ENCODE measurements around the gene CD151.

The CD151 gene

DNA sequence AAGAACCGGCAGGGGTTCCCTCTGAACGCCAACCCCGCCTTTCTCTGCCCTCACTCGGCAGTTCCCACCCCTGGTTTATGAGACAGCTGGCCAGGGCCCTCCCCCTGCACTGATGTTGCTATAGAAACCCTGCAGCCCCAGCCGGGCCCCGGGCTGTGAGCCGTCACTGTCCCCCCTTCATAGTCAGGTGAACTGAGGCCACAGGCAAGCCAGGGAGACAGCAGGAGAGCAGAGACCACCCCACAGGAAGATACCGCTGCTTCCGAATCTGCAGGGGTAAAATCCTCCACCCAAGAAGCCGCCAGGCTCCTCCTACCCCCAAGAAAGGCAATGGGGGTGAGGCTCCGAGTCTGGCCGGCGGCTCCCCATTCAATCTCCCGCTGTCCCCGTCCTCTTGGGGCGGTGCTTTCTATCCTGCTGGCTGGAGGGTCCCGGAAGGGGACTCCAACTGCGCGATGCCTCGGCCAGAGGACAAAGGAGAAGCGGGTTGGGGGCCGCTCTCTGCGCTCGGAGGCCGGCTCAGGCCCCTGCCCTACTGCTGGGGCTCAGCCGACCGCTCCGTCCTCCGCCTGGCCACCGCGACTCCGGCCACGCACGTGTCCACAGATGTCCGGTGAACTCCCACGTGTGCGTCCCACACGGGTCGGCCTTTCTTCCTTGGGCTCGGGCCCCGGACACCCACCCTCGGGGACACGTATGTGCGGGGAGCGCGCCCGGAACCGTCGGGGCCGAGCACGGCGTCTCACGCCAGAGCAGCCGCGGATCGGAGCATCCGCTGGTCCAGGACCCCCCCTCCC, 35.3 kb upstream of the CD151 start:
- DNase-seq = peak; percentile 13

DNA sequence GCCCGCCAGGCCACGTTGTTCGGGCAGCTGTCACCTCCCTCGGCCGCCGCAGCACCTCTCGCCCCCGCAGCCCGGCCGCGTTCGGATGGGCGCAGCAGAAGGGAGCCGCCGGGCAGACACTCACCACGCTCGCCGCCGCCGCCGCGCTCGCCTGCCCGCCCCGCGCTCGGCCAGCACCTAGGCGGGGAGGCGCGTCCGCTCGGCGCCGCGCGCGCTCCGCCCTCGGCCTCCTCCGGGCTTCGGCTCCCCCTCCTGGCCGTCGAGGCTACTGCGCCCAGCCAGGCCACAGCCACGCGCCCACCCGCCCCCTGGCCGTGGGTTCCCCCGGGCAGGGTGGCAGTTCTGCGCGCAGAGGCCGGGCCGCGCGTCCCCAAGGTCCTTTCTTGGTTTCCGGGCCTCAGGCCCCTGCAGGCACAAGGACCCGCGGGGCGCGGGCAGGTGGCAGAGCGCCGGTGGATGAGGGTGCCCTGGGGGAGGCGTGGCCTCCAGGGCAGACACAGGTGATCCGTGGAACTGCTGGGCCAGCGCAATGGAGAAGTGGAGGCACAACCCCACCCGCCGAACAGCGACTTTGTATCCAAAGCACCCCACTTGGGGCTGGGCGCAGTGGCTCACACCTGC, 34.5 kb upstream of the CD151 start, which contains the start of gene SLC25A22:
Gene SLC25A22 (minus strand): TSS at position 189 of the 621 bp plus-strand sequence. CDS start 3,275 bp downstream, outside the sequence.
- DNase-seq = no peak

DNA sequence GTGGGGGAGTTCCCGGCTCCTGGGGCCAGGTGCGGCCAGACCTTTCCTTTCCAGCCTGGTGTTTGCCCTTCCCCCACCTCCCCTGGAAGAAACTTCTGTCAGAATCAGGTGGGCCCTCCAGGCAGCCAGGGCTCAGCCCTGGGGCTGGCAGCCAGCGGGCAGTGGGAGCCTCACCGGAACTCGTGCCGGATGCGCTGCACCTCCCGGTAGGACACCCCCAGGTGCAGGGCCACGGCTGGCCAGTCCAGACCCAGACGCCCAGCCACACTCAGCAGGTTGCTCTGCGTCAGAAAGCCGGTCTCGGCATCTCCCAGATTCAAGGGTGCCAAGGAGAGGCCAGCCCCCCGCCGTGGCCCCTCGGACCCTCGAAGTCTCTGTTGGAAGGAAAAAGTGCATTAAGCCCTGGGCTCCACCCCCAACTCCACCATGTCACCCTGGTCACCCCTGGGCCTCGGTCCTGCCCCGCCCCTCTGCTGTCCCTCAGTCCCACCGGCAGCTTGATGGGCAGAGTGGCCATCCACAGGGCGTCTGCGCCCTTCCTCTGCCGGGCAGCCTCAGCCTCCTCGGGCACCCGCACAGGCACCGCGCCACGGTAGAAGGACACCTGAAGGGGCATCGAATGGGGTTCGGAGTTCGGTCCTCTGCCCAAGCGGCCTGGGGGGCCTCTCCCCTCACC, 33.0 kb upstream of the CD151 start:
- DNase-seq = no peak

DNA sequence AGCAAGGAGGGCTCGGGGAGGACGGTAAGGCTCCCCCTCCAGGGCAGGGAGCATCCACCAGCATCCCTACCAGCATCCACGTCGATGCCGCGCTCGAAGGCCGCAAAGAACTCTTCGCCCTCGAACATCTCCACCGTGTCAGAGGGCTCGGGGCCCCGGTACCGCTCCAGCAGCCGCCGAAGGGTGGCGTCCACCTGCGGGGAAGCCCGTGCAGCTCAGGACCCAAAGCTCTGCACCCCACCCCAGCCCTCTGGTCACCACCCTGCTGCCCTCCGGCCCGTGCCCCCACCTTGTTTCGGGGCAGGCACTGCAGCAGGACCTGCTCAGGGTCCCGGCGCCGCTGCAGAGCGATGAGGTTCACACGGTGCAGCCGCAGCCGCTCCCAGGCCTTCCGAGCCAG, 32.3 kb upstream of the CD151 start:
- no peak for DNase-seq

DNA sequence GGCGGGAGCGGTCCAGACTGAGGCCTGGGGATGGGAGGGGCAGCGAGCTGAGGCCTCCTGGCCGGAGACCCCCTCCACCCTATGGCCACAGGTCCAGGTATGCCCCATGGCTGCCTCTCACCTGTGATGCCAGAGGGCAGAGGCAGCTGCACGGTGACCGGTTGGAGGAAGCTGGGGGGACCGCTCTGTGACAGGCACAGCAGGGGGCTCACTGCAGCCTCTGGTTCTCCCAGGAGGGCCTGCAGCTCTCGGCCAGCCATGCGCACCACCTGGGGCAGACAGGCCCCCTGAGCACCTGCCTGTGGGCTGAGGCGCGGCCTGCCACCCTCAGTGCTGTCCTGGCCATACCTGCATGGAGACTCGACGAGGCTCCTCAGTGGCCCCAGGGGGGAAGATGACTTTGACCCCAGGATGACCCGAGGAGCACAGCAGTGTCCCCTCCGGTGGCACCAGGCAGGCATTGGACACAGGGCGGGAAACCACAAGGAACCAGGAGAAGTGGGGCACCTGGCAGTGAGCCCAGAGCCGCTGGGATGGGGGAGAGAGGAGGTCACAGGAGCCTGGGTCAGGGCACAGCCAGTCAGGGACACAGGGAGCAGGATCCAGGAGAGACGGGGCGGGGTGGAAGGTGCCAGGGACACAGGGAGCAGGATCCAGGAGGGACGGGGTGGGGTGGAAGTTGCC, 31.5 kb upstream of the CD151 start:
- DNase-seq = no peak

DNA sequence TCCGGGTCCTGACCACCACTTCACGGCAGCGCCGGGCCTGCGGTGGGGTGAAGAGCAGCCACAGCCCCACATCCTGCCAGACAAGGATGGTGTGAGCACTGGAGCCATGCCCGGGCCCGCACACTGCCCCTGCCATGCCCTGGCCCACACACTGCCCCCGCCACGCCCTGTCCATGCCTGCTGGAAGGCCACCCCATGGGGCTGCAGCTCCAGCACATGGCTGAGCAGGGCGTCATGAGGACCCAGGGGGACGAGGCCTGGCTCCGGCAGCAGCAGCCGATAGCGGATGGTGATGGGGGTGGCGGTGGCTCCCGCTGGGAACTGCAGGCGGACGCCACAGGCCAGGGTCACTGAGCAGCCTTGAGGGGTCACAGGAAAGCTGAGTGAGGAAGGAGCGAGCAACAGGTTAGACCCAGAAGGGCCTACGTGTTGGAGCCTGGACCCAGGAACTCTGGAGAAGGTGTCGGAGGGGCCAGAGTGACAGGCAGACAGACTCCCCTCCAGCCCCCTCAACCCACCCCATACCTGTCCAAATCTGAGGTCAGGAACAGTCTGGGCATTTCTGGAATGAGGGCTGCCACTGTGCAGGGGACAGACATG, 30.6 kb upstream of the CD151 start:
- DNase-seq = no peak

DNA sequence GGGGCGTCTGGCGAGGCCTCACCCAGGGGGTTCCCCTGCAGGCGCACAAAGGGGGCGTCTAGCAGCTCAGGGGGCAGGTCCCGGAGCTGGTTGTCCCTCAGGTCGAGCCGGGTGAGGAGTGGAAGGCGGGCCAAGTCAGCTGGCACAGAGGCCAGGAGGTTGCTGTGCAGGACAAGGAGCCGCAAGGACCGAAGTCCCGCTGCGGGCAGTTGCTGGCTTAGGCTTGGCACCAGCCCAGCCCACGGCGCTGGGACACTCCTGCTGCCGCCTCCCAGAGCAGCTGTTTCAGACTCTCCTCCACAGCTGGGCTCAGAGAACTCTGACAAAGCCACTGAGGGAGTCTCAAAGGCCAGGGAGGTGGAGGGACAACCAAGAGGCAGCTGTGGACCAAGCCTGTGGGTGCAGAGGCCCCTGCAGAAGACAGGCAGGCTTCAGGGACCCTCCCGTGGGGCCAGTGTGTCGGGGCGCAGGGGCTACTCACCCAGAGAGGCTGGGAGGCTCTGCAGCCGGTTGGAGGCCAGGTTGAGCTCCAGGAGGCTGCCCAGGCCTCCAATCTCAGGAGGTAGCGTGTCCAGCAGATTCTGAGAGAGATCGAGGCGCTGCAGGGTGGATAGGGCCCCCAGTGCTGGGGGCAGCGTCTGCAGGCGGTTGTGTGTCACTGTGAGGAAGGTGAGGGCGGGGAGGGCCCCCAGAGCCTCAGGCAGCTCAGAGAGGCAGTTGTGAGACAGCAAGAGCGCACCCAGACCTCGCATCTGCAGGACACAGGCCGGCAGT, 29.9 kb upstream of the CD151 start:
- DNase-seq = no peak

DNA sequence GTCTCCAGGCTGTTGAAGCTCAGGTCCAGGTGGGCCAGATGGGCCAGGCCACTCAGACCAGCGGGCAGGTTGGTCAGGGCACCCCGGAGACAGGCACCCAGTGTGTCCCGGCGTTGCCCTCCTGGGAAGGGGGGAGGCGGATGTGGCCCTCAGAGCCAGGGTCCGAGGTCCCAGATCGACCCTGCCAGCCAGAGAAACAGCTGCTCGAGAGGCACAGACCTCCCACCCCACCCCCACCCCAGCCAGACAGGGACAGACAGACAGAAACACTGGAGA, 29.3 kb upstream of the CD151 start:
- DNase-seq = no peak

DNA sequence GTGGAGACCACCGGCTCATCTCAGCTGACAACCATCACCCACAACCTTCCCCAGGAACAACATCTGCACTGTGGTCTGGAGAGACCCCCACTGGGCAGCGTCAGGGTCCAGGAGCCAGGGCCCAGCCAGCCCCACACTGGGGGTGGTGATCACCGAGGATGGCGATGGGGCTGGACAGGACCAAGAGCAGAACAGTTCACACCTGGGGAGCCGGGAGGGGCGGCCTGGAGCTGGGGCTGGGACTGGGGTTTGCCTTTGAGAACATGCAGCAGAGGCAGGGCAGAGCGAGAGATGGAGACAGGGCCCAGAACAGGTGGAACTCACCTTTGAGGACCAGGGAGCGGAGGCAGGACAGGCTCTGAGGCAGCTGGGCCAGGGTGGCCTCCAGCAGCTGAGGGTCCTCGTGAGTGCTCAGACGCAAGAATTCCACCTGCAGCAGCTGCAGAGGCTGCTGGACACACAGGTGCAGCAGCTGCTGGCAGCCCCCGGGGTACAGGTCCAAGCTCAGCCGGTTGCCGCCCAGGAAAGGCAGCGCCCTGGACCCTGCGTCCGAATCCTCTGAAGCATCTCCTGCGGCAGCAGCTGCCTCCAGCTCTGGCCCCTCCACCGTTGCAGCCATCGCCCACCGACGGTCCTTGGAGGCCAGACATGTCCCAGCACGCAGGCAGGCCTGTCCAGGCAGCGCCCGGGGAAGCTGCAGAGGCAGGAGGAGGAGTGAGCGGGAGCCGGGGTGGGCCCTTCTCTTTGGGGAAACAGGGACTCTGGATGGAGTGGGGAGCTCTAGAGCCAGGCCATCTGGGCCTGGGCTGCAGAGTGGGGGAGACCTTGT, 28.8 kb upstream of the CD151 start:
- DNase-seq = no peak

DNA sequence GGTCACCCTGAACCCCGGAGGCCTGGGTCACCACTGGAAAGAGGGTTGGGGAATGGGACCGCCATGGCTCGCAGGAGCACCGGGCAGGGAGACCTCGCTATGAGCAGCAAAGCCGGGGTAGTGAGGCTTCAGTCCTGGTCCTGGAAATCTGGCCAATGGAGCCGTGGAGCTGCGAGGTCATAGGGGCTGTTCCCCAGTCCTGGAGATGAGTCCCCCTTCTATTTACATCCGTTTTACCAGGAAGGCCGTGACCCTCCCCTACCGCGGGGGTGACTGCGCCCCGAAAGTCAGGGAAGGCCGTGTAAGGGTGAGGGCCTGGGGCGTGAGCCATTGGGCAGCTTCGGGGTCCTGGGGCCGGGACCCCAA, 28.2 kb upstream of the CD151 start:
- no peak for DNase-seq

DNA sequence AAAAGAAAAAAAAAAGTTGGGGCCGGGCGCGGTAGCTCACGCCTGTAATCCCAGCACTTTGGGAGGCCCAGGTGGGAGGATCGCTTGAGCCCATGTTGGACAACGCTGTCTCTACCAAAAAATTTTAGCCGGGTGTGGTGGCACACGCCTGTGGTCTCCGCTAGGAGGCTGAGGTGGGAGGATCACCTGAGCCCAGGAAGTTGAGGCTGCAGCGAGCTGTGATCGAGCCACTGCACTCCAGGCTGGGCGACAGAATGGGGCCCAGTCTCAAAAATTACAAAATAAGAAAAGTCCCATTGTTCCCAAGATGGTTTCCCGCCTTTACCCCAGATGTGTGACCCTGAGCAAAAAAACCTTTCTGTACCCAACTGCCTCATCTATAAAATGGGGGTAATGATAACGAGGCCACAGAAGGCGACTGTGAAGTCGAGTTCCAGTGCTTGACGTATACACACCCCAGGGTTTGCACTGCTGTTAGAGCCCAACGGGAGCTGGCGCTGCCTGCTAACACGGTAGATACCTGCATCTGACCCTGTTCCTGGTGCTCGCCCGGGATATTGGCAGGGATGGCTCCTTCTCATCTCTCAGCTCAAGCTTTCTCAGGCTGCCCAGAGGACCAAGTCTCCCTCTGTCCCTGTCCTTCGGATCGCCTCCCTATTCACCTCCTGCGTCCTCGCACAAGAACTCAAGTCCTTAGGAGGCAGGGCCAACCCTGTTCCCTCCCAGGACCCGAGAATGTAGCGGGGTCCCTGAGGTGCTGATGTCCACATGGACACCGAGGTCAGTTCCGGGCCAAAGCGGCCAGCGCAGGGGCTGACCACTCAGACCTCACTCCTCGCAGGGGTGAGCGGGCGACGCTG, 24.1 kb upstream of the CD151 start:
- DNase-seq = no peak

DNA sequence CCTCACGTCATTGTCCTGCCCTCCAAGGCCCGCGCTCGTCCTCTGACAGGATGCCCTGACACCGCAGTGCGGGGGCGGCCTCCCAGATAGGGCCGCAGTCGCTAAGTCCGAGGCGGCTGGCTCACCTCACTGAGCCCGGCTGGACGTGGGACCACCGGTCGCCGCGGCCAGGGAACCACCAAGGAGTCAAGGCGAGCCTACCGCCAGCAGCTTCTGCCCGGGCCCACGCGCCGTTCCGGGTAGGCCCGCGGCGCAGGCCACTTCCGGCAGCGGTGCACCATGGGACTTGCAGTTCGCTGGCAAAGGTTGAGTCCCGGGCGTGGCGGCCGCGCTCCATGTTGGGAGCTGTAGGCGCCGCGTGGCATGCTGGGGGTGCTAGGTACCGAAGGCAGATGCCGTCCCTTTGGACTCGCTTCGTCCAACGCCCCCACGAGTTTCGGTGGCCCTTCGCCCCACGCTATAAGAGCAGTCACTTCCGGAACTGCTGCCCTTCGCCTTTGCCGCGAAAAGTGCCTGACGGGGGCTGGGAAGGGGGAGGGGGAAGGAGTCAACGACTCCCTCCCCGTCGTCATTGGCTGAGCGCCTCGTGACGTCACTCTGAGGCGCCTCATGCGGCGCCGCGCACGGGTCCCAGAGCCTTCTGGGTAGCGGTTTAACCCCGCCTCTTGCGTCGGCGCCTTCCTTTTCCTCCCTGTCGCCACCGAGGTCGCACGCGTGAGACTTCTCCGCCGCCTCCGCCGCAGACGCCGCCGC, 23.3 kb upstream of the CD151 start, which contains the start of gene RPLP2:
Gene RPLP2 (plus strand): TSS at position 681 of the 753 bp plus-strand sequence. CDS start 268 bp downstream, outside the sequence.
- DNase-seq = peak; percentile 61

DNA sequence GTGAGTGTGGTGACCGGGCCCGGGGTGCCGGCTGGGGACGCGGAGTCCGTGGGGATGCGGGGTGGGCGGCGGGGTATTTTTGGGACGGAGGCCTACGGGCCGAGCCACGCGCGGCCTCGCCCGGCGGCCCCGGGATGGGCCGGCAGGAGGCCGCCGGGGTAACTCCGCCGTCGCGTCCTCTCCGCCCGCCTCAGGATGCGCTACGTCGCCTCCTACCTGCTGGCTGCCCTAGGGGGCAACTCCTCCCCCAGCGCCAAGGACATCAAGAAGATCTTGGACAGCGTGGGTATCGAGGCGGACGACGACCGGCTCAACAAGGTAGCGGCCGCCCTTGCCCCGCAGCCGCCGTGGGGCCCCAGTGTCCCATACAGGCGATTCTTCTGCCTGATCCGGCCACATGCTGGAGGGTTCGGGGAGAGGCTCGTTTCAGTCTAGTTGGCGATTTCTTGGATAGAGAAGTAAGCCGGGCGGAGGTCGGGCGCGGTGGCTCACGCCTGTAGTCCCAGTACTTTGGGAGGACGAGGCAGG, 22.6 kb upstream of the CD151 start:
- no peak for DNase-seq

DNA sequence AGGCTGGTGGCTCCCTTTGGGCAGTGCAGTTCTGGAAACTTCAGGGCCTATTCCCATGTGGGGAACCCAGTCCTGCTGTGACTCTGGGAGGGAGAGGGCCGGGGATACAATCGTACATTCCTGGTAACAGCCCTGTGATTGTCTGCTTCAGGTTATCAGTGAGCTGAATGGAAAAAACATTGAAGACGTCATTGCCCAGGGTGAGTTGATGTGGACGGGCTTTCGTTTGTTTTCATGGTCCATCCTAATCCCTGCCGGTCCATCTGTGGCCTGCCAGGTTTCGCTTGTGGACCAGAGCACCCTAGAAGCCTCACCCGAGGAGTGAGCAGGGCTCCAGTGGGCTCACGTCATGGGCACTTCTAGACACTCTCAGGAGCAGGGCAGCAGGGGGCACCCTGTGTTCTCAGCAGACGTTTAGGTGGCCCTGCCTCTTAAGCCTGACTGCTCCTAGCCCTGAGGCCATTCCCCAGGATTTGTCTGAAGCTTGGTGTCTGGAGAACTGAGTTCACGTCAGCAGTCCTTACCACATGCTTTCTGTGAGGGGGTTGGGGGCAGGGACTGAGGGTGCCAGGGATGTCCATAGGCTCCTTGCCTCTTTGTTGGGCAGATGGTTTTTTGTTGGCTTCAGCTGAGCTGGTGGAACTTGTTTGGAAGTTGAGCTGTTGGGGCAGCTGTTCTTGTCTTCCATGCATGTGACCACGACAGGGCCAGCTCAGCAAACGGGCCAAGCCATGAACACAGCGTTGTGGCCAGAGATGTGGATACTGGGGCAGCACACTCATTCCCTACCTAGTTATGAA, 21.1 kb upstream of the CD151 start:
- no peak for DNase-seq

DNA sequence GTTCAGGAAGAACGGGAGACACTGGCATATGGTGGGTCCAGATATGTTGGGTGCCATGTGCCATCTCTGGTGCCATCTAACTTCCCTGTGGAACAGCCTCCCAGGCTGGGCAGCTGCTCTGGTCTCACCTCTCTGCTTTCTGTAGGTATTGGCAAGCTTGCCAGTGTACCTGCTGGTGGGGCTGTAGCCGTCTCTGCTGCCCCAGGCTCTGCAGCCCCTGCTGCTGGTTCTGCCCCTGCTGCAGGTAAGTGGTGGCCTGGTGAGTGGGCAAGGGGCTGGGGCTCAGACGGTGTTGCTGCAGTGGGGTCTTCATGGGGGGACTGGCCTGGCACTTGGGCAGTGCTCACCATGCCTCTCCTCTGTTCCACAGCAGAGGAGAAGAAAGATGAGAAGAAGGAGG, 20.4 kb upstream of the CD151 start:
- no peak for DNase-seq

DNA sequence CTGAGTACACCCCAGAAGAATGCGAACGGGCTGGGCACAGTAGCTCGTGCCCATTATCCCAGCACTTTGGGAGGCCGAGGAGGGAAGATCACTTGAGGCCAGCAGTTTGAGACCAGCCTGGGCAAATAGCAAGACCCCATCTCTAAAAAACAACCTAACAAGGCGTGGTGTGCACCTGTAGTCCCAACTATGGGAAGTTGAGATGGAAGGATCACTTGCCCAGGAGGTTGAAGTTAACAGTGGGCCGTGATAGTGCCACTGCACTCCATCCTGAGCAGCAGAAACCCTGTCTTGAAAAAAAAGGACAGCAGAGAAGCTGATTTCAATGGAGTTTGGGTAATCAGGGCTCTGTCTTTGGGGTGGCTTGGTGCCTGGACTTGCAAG, 19.7 kb upstream of the CD151 start:
- DNase-seq = no peak

DNA sequence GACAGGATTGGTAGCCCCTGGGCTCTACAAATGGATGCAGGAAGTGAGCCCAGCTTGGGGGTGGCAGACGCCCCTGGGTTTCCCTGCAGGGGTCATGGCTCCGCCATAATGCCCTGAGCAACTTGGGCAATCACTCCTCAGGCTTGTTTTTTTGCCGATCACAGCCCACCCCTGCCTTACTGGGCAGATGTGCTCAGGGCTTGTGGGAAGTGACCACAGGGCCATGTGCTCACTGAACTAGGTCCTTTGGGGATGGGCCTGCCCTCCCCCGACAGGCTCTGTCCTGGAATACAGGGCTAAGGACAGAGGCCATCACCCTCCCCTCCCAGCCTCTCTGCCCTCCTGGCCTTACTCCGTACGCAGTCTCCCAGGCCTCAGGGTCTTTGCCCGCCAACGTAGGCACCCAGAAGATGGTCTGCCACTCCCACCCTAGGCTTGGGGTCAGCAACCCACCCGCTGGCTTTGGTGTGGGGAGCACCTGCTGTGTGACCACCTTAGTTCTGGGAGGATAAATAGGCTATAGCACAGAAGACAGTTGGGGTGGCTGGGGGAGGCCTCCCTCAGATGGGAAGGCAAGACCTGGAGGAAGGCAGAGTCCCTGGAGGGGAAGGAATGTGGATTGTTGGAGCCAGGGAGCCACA, 19.2 kb upstream of the CD151 start:
- no peak for DNase-seq

All from GF-D8 (cell line).